ENCODE measurements around the gene CCDC159. TPM values are rescaled to one million over a fixed set of nuclear protein-coding genes. Genes with fewer than 3 reads are reported as not detected.
A peak's percentile ranks its signal among the peaks of the same experiment; 100 is the strongest.

CCDC159 gene
- total RNA-seq, 1 experiment from 2014 or later = 9.0 TPM

- H3K27me3 ChIP-seq = no peaks in the 10 kb centered on the region
- H3K4me3 ChIP-seq = no peak overlapping the region
- H3K36me3 ChIP-seq = peaks cover 19% of the 10 kb centered on the region
- DNase-seq = no peak
- no peaks in the 10 kb centered on the region for H3K9me3 ChIP-seq
Measured at GRCh38 chr19:11356676-11357550, 10.6 kb downstream of the CCDC159 start.

GRCh38 chr19:11359421-11359820 is 13.1 kb downstream of the CCDC159 start:
- no peaks in the 10 kb centered on the region for H3K27me3 ChIP-seq
- H3K4me3 ChIP-seq = no peak overlapping the region
- DNase-seq = no peak
- no peaks in the 10 kb centered on the region for H3K9me3 ChIP-seq
- peaks cover 34% of the 10 kb centered on the region for H3K36me3 ChIP-seq

GRCh38 chr19:11361037-11361770 is 14.9 kb downstream of the CCDC159 start:
- Histone ChIP-seq H3K27me3 (no peaks in the 10 kb centered on the region), H3K4me3 (no peak overlapping the region), H3K9me3 (no peaks in the 10 kb centered on the region), H3K36me3 (peaks cover 38% of the 10 kb centered on the region)
- no peak for DNase-seq

- no peak for DNase-seq
- no peak overlapping the region for H3K4me3 ChIP-seq
- no peaks in the 10 kb centered on the region for H3K9me3 ChIP-seq
- H3K27me3 ChIP-seq = no peaks in the 10 kb centered on the region
- H3K36me3 ChIP-seq = peaks cover 42% of the 10 kb centered on the region
Measured at GRCh38 chr19:11361771-11362731, 15.7 kb downstream of the CCDC159 start.

GRCh38 chr19:11363881-11364280 is 17.6 kb downstream of the CCDC159 start:
- no peak for DNase-seq
- Histone ChIP-seq H3K36me3 (peaks cover 50% of the 10 kb centered on the region), H3K4me3 (no peak overlapping the region), H3K9me3 (no peaks in the 10 kb centered on the region), H3K27me3 (no peaks in the 10 kb centered on the region)

- DNase-seq = no peak
- Histone ChIP-seq H3K27me3 (no peaks in the 10 kb centered on the region), H3K4me3 (no peak overlapping the region), H3K36me3 (peaks cover 50% of the 10 kb centered on the region), H3K9me3 (no peaks in the 10 kb centered on the region)
Measured at GRCh38 chr19:11364296-11364904, 18.1 kb downstream of the CCDC159 start.

- H3K27me3 ChIP-seq = no peaks in the 10 kb centered on the region
- no peak for DNase-seq
- no peaks in the 10 kb centered on the region for H3K9me3 ChIP-seq
- H3K36me3 ChIP-seq = peaks cover 45% of the 10 kb centered on the region
- no peak overlapping the region for H3K4me3 ChIP-seq
Measured at GRCh38 chr19:11364935-11365334, 18.6 kb downstream of the CCDC159 start.

- Histone ChIP-seq H3K36me3 (peaks cover 42% of the 10 kb centered on the region), H3K4me3 (no peak overlapping the region), H3K9me3 (no peaks in the 10 kb centered on the region), H3K27me3 (no peaks in the 10 kb centered on the region)
- DNase-seq = no peak
Measured at GRCh38 chr19:11365557-11366117, 19.3 kb downstream of the CCDC159 start.

GRCh38 chr19:11367528-11367927 is 21.2 kb downstream of the CCDC159 start:
- DNase-seq = no peak
- H3K36me3 ChIP-seq = peaks cover 24% of the 10 kb centered on the region
- H3K27me3 ChIP-seq = no peaks in the 10 kb centered on the region
- H3K4me3 ChIP-seq = no peak overlapping the region
- no peaks in the 10 kb centered on the region for H3K9me3 ChIP-seq

GRCh38 chr19:11370744-11371143 is 24.4 kb downstream of the CCDC159 start:
- H3K27me3 ChIP-seq = no peaks in the 10 kb centered on the region
- H3K9me3 ChIP-seq = no peaks in the 10 kb centered on the region
- DNase-seq = no peak
- peaks cover 12% of the 10 kb centered on the region for H3K36me3 ChIP-seq
- H3K4me3 ChIP-seq = no peak overlapping the region

GRCh38 chr19:11373166-11373884 is 27.0 kb downstream of the CCDC159 start:
- Histone ChIP-seq H3K9me3 (no peaks in the 10 kb centered on the region), H3K4me3 (no peak overlapping the region; the same call in 1 of the 2 replicates), H3K27me3 (no peaks in the 10 kb centered on the region), H3K36me3 (peaks cover 5% of the 10 kb centered on the region)
- DNase-seq = peak; percentile 44

GRCh38 chr19:11373885-11374432 is 27.6 kb downstream of the CCDC159 start:
- H3K4me3 ChIP-seq = peak overlapping the region; percentile 70
- DNase-seq = no peak
- H3K36me3 ChIP-seq = peaks cover 6% of the 10 kb centered on the region
- no peaks in the 10 kb centered on the region for H3K27me3 ChIP-seq
- H3K9me3 ChIP-seq = no peaks in the 10 kb centered on the region

GRCh38 chr19:11374433-11375142 is 28.3 kb downstream of the CCDC159 start, which contains the start of gene SWSAP1:
SWSAP1 (plus strand) TSS chr19:11374666; CDS start chr19:11374681, 15 bp downstream.
- H3K4me3 ChIP-seq = peak within 1 kb of the TSS; percentile 70
- H3K36me3 ChIP-seq = peaks cover 6% of the 10 kb centered on the region
- H3K9me3 ChIP-seq = no peaks in the 10 kb centered on the region
- H3K27me3 ChIP-seq = no peaks in the 10 kb centered on the region
- DNase-seq = peak; percentile 100

GRCh38 chr19:11375143-11375948 is 29.0 kb downstream of the CCDC159 start:
- no peaks in the 10 kb centered on the region for H3K9me3 ChIP-seq
- H3K36me3 ChIP-seq = peaks cover 6% of the 10 kb centered on the region
- no peak for DNase-seq
- H3K27me3 ChIP-seq = no peaks in the 10 kb centered on the region
- peak overlapping the region; percentile 70 for H3K4me3 ChIP-seq
